B cell (primary cell): Measurements from ENCODE around the gene AP4M1.

ENCODE experiments used
- EZH2 ChIP-seq: IDR thresholded peaks from 2 replicates; pipeline ENCODE4 v1.6.1; 2012; ENCODE audit warnings: borderline replicate concordance, low read depth, mild to moderate bottlenecking, moderate library complexity, low read length; ENCODE audit not compliant: insufficient read depth, poor library complexity, severe bottlenecking
- TF ChIP-seq, protein P1 (sequence below): fragments of 200-600 bp; IDR thresholded peaks from one replicate; pipeline ENCODE4 v1.8.0; 2022; ENCODE audit warnings: antibody characterized with exemption, mild to moderate bottlenecking

- TF ChIP-seq, protein P1, sequence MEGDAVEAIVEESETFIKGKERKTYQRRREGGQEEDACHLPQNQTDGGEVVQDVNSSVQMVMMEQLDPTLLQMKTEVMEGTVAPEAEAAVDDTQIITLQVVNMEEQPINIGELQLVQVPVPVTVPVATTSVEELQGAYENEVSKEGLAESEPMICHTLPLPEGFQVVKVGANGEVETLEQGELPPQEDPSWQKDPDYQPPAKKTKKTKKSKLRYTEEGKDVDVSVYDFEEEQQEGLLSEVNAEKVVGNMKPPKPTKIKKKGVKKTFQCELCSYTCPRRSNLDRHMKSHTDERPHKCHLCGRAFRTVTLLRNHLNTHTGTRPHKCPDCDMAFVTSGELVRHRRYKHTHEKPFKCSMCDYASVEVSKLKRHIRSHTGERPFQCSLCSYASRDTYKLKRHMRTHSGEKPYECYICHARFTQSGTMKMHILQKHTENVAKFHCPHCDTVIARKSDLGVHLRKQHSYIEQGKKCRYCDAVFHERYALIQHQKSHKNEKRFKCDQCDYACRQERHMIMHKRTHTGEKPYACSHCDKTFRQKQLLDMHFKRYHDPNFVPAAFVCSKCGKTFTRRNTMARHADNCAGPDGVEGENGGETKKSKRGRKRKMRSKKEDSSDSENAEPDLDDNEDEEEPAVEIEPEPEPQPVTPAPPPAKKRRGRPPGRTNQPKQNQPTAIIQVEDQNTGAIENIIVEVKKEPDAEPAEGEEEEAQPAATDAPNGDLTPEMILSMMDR: no peak
- no peak for TF ChIP-seq EZH2
Observed at GRCh38 chr7:100142461-100142860, 41.0 kb downstream of the AP4M1 start.
